Gastrocnemius medialis (tissue), 4 donors: ENCODE measurements around the gene CSHL1.
"Not testable (repeated sequence)": the region's sequence is repeated elsewhere in the genome, so short reads cannot be mapped to it uniquely, and the experiment has no call there.

ENCODE experiments used
- POLR2A ChIP-seq, 2 donors: fragments of 450-650 bp; IDR thresholded peaks; one replicate each; pipeline ENCODE4 v1.6.1; 2017; ENCODE audit warnings: antibody characterized with exemption in 2 of 2, mild to moderate bottlenecking in 2 of 2, moderate library complexity in 2 of 2
- TF ChIP-seq, protein P1 (sequence below), 5 experiments: fragments of 450-650 bp in 3 of 5; fragments of 200-600 bp in 2 of 5; sonication (generic) in 2 of 5; IDR thresholded peaks in 4 of 5; conservative IDR thresholded peaks in 1 of 5; 1 replicate in 4 of 5; 2 replicates in 1 of 5; pipeline ENCODE4 v1.5.1; 2016 to 2019; ENCODE audit warnings: antibody characterized with exemption in 5 of 5, mild to moderate bottlenecking in 3 of 5, moderate library complexity in 3 of 5

- TF ChIP-seq, protein P1, sequence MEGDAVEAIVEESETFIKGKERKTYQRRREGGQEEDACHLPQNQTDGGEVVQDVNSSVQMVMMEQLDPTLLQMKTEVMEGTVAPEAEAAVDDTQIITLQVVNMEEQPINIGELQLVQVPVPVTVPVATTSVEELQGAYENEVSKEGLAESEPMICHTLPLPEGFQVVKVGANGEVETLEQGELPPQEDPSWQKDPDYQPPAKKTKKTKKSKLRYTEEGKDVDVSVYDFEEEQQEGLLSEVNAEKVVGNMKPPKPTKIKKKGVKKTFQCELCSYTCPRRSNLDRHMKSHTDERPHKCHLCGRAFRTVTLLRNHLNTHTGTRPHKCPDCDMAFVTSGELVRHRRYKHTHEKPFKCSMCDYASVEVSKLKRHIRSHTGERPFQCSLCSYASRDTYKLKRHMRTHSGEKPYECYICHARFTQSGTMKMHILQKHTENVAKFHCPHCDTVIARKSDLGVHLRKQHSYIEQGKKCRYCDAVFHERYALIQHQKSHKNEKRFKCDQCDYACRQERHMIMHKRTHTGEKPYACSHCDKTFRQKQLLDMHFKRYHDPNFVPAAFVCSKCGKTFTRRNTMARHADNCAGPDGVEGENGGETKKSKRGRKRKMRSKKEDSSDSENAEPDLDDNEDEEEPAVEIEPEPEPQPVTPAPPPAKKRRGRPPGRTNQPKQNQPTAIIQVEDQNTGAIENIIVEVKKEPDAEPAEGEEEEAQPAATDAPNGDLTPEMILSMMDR (IDR thresholded peaks at IDR 0.05 in 4 of 5, conservative IDR thresholded peaks at IDR 0.05 in 1 of 5), result not testable (repeated sequence)
- TF ChIP-seq POLR2A (IDR thresholded peaks at IDR 0.05), result not testable (repeated sequence)
Measured at GRCh38 chr17:63904796-63905195, 6.3 kb downstream of the CSHL1 start.
